DMS153 treated with DMSO at 0.1 percent for 48 hours (cell line): ENCODE results near the gene CRTAP.
"Not testable (repeated sequence)": the region's sequence is repeated elsewhere in the genome, so short reads cannot be mapped to it uniquely, and the experiment has no call there.

Source experiments
- DNase-seq: peaks from one replicate; lab custom pipeline; 2025; ENCODE audit not compliant: unreplicated experiment; lab: John Stamatoyannopoulos, UW

Gene CRTAP

DNA sequence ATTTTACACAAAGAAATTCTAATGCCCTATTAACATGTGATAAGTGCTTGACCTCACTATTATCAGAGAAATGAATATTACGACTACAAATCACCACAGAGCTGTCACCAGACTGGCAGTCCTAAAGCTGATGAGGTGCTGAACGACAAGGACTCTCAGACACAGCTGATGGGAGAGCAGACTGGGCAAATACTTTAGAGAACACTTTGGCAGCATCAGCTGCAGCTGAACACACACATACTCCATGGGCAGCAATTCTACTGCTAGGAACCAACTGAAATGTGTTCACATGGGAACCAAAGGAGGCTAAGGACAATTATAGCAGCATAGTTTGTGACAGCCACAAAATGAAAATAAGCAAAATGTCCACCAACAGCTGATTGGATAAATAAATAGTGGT is 59.3 kb downstream of the CRTAP start:
- peak; percentile 5 for DNase-seq

DNA sequence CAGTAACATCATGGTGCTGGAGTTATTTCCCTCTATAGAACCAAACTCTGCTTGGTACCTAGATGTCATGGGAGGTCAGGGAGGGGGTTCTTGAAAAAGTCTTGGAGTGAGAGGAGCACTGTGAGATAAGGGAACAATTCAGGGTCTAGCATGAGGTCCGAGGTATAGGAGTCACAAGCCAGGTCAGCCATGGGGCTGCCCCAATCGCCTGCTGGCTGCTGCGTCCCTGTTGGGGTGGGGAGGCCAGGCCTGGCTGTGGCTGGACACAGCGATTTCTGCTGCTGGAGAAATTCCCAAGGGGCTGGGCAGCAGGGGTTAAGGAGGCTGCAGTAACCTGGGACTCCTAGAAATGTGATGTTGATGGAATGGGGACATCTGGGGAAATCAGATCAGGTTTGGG is 59.9 kb downstream of the CRTAP start:
- DNase-seq, result no peak

DNA sequence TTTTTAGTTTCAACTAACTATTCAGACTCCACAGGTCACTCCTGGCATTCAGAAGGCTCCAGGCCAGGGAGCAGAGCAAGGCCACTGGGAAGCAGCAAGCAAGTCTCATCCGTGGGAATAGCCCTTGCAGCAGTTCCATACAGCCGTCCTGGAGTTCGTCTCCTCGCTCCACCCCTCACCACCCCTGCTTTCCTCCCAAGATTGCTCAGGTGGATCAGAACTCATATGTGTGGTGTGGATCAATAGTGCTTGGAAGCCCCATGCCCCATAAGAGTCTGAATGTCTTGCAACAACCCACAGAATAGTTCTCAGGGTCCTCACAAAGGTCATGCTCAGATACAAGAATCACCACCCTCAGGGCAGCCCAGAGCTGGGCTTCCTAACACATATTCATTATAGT is 60.3 kb downstream of the CRTAP start:
- DNase-seq, result no peak

DNA sequence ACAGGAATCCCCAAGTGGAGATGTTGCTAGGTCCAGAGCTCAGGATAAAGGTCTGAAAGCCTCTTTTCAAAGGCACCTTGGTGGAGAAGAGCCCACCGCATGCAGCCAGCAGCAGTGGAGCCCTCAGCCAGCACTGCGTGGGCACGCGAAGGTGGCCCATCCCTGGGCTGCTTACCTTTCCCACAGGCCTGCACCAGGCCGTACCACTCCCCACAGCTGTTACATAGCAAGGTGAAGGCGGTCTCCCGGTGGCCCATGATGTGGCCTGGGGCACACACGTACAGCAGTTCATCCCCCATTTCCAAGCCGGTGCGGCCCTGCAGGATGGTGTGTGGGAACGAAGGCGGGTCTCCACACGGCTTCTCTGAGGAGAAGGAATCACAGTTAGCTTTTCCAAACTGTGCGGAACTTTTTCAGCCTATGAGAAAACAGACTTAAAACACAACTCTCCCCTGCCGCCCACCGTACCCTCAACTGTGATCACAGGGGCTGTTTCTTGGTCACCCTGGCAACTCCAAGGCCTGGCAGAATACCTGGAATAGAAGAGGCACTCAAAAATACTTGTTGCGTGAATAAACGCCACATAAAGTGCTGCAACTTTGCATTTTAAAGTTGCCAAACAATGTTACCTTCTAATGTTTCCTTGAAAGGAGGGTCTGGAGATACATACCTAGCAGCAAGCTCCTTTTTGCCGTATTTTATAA is 61.0 kb downstream of the CRTAP start:
- DNase-seq, result no peak

DNA sequence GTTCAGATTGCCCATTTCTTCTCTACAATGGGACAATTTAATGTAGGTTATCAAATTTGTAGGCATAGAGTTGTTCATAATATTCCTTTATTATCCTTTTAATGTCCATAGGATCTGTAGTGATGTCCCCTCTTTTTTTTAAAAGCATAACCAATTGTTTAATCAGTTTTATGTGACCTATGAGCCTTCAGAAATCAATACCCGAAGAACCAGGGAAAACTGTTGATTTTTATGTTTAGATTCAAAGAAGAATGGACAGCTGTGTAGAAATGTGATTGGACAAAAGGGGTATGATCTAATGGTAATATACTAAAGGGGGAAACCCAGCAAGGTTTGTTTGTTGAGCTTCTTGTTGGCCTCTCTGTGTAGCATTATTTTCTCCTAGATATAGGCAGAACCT is 65.3 kb downstream of the CRTAP start:
- no peak for DNase-seq

DNA sequence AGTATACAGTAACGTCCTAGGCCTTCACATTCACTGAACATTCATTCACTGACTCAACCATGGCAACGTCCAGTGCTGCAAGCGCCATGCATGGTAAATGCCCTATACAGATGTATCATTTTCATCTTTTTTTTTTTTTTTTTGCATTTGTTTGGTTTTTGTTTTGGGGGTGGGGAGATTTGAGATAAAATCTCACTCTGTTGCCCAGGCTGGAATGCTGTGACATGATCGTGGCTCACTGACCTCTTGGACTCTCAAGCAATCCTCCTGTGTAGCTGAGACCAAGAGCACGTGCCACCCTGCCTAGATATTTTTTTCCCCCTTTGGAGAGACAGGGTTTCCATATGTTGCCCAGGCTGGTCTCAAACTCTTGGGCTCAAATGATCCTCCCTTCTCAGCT is 67.4 kb downstream of the CRTAP start:
- no peak for DNase-seq

DNA sequence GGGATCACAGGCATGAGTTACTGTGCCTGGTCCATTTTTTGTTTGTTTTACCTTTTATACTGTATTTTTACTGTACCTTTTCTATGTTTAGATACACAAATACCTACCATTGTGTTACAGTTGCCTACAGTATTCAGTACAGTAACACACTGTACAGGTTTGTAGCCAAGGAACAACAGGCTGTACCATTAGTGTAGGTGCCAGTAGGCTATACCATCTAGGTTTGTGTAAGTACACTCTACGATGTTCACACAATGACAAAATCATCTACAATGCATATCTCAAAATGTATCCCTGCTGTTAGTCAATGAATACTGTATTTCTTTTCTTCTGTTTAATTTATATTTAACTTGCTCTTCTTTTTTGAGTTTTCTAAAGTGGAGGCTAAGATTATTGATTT is 67.8 kb downstream of the CRTAP start:
- DNase-seq, result not testable (repeated sequence)

DNA sequence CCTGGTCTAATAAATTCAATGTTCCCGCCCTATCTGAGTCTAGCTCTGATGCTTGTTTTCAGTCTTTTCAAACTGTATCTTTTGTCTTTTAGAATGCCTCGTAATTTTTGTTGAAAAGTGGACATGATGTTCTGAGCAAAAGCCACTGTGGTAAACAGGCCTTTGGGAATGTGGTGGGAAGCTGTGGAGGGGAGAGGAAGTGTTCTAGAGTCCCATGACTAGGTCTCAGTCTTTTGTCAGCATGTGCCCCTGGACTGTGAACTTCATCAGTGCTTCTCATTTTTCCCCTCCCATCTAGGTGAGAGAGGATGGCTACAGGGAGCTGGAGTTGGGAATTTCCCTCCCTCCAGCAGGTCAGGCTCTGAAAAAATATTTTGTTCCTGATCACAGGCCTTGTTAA is 71.0 kb downstream of the CRTAP start:
- no peak for DNase-seq

DNA sequence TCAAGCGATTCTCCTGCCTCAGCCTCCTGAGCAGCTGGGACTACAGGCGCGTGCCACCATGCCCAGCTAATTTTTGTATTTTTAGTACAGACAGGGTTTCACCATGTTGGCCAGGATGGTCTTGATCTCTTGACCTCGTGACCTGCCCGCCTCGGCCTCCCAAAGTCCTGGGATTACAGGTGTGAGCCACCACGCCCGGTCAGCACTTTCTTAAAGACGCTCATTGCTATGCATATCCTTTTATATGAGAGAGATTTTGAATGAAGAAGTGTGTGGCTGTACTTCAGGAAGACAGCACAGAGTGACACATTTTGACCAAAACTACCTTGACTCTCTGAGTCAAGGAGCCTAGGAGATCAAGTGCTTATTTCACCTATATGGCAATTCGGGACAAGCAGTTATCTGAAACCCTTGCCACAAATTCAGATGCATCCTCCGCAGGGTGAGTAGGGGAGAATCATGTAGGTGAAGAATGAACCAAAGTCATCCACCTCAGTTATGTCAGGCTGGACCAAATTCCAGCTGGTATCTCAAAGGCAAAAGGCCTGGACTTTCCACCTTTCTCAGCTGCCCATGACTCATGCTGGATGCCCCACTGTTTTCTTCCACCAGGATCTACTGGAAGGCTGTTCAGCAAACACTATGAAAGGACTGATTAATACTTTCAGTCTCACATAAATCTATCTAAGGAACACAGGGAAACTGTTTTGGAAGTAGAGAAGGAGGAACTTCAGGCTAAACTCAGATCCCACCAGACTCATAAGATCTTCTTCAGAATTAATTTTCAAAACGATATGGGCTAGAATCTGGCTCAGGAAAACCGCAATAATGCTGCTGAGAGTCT is 72.9 kb downstream of the CRTAP start:
- DNase-seq, result no peak

DNA sequence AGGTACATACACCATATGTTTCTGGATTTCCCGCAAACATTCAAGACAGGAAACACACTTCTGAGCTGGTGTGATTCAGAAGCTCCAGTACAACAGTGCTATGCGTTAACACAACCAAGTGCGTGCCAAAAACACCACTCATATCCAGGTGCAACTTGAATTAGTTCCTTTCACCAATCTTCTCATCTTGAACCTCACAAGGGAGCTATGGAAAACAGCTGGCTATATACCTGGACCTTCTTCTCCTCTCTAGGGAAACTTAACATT is 73.5 kb downstream of the CRTAP start:
- no peak for DNase-seq

DNA sequence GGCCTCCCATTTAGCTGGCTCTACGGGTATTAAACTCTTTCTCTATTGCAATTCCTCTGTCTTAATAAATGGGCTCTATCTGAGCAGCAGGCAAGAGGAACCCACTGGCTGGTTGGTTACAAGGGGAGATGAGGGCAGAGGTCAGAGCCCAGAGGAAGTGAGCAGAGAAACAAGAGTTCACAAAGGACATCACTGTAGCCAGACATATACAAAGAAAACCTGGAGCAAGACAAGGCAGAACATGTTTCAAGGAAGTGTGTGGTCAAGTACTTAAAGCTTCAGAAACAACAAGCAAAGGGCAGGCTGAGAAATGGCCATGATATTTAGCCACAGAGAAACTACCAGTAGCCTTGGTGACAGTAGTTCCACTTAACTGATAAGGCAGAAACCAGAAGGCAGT is 80.5 kb downstream of the CRTAP start:
- no peak for DNase-seq

DNA sequence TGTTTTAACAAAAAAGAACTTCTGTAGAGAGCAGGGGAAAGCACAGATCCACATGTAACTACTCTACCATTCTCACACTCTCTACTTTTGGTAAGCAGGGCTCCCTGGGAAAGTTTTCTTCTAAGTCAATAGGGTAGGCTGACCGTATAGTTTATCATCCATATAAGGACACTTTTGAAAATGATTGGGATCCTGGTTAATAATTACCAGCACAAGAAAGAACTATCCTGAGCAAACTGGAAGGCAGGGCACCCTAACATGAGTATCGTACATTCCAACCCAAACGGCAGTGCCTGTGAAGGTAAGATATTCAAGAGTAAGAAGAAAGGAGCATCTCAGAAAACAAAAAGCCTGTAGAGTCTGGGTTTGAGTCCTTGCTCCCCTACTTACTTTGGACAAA is 82.7 kb downstream of the CRTAP start:
- DNase-seq, result no peak
